ENCODE data around the gene BRD7.
"Not testable (repeated sequence)": the region's sequence is repeated elsewhere in the genome, so short reads cannot be mapped to it uniquely, and the experiment has no call there.

Gene BRD7

DNA sequence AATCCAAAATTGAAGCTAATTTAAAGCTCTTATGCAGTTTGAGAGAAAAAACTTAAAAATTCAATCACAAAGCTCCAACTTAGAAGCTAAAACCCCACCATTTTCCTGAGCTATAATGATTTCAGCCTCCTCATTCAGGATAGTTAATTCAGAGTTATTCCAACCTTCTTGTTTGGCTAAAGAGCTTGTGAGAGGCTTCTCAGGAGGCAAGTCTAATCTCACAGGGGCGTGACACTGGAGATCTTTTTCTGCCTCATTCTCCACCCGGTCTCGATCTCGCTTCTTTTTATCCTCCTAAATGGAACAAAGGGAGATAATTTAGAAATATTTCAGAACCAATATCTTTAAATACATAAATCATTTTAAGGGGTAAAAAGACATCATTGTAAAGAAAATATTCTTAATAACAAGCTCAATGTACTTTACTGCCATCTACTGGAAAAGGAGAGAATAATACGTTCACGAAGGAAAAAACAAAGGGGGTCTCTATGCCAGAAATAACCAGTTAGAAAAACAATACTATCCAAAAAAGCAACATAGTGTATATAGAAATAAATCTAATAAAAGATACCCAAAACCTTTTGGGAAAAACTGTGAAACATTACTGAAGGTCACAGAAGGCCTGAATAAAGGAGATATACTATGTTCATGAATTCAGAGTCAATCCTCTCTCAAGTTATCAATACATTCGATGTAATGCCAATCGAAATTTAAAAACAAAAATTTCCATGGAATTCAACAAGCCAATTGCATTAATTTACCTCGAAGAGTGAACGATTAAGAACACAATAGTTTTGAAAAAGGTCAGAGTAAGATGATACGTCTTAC is 13.9 kb downstream of the BRD7 start:
- peak; percentile 18 for DNase-seq

DNA sequence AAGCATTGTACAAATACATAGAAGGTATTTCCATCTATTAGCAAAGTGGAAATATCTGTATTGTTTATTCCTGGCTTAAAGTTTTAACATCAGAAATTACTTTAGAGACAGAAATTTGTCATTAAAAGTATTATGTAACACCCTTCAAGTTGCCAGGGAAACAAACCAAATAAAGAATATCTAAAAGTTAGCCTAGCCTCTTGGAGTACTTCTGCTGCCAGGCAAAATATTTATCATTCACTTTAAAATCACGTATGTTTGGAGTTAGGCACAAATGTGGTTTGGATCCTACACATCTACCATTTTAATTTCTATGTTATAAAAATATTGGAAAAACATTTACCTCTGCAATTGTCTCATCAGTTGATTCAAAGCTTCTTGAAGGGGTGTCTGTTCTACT is 14.7 kb downstream of the BRD7 start:
- no peak for DNase-seq

DNA sequence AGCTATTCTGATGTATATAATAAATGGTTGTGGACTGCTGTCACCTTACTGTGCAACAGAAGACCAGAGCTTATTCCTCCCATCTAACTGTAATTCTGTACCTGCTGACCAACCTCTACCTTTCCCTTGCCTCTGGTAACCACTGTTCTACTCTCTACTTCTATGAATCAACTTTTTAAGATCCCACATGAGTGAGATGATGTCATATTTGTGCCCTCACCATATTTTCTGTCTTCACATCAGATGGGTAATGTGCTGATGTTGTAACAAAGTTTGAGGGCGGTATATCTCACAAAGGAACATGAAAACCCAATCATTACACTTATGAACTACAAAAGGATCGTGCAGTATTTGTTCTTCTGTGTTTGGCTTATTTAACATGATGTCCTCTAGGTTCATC is 16.8 kb downstream of the BRD7 start:
- DNase-seq = no peak

DNA sequence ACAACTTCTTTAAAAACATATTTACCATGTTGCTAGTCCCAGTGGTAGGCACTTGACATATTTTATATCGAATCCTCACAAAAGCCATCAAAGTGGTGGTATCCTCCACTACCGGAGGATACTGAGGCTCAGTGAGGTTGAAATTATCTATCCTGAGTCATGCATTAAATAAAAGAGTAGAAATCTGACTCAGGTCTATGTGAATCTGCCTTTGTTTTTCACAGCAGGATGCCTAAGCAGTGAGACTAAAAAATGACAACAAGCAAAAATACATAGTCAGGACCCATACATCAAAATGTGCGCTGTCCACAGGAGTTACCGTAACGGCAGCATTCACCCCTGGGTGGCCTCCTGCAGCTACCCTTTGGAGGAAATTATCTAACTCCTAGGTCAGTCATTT is 17.7 kb downstream of the BRD7 start:
- no peak for DNase-seq

DNA sequence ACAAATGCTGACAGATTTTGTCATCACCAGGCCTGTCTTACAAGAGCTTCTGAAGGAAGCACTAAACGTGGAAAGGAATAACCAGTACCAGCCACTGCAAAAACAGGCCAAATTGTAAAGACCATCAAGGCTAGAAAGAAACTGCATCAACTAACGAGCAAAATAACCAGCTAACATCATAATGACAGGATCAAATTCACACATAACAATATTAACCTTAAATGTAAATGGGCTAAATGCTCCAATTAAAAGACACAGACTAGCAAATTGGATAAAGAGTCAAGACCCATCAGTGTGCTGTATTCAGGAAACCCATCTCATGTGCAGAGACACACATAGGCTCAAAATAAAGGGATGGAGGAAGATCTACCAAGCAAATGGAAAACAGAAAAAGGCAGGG is 23.6 kb downstream of the BRD7 start:
- DNase-seq = not testable (repeated sequence)

DNA sequence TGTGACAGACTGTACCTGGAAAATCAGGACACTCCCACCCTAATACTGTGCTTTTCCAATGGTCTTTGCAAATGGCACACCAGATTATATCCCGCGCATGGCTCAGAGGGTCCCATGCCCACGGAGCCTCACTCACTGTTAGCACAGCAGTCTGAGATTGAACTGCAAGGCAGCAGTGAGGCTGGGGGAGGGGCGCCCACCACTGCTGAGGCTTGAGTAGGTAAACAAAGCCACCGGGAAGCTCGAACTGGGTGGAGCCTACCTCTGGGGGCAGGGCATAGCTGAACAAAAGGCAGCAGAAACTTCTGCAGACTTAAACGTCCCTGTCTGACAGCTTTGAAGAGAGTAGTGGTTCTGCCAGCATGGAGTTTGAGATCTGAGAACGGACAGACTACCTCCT is 25.2 kb downstream of the BRD7 start:
- DNase-seq = not testable (repeated sequence)

DNA sequence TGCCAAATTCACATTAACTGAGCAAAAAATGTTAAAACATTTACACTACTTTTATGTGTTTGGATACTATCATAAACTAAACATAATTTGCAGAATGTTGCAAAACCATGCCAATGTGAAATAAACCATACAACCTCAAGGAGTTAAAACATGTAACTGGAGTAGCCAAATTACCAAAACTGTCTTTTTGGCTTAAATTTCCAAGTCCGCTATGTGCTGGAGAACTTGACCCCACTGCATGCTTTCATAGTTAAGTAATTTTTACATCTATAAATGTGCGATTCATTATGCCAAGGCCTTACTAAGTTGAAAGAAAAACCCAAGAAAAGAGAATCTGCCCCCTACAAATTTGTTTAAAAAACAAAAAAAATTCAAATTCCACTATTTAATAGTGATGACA is 28.2 kb downstream of the BRD7 start:
- no peak for DNase-seq

DNA sequence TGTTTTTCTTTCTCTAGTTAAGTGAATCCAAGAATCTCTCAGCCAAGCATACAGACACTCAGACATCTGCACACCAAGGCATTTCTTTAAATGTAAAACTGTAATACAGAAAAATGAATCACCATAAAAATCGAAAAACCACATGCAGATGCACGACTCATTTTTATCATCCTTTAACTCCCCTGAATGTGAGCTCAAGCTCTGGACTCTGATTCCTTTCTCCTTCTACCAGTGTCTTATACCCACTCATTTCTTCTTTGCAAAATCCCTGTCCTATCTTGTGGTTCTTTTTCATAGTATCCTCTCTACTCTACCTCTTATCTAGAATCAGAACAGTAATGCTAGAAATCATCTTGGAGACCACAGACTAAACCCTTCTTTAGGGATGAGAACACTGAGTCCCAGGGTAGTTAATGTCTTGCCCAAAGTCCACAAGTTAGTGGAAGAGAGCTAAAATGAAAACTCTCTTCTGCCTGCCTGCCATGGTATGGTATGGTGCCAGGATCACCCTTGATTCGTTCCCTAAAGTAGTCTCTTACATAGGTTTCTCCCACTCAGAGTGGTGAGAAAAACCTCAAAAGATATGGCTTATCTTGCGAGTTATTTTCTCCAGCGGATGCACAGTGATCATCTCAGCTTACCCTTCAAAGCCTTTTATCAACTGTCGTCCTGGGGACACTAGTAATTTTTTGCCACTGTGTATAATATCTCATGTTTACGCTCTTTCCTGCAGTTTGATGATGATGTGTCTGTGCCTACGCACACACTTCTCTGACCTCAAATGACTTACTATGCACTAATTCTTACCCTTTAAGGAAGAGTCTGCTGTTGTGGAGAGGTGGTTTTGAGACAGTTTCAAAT is 30.2 kb downstream of the BRD7 start:
- DNase-seq = no peak

DNA sequence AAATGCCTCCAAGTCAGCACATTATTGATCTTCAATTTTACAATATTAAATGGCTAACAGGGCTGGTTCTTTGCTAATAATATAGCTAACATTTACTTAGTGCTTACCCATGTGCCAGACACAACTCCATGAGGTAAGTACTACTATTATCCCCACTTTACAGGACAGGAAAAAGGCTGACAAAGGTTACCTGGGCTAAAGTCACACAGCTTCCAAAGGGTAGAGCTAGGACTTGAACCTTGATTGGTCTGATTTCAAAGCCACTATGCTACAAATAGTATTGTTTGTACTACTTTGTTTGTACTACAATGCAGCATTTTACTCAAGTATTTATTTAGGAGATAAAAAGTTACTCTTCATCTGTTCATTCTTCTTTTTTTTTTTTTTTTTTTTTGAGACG is 31.9 kb downstream of the BRD7 start:
- no peak for DNase-seq

DNA sequence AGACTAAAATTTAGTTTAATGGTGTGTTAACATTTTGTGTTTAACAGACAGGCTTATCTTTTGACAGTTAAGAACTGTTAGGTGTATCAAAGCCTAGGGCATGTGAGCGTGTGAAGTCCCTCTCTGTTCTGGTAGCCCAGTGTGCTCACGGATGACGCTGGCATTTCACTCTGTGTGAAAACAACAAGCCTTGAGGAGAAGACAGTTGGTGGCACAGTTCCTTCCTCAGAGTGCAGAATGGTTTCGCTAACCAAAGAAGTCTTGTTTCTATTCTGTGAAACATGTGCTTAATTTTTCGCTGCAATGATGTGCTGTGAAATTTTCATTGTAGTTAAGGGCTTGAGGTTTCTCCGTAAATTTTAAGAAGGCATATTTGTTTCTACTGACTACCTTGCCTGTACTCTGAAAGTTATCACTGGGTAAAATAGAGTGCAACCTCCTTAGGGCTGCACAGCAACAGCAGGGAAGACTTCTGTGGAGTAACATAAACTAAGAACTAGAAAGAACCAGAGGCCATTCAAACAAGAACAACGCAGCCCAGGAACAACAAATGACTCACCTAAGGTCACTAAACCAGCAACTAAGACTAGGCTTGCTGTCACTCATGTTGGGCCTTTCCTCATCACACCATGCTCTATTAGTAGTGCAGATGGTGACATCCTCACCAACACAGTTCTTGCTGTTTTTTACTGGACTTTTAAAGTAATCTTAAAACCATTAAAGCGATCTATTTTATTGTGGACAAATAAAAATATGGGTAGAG is 33.4 kb downstream of the BRD7 start:
- no peak for DNase-seq

DNA sequence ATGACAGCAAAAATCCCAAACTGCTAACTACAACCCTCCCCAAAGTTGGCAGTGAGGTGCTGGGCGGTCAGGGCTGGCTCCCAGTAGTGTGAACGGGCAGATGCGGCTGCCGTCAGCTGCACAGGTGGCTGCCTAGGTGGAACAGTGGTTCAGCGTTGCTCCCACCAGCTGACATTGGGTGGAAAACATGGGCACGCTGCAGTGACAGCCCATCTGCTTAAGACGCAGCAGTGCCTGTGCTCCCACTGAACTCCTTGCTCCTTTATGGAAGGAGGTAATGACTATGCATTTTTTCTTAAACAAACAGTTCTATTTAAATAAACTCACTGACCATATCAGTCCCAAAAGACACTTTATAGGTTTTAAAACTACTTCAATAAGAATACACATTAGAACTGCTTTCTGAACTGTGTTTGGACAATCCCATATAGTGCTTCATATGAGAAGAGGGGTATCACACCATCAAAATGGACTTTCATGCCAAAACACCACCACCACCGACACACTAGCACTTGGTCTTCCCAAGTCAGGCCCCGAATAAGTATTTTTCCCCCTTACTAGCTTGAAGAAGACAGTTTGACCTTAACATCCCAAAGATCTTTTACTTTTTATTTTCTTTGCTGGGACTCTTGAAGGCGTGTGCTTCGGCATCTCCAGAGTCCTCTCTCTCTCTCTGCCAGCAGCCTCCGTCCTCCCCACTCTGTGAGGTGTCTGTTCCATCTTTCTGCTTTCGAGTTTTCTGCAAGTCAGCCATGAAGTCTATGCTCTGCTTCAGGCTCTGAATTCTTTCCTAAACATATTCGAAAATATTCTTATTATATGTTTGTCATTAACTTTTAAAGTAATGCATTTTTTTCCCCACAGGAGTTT is 34.4 kb downstream of the BRD7 start:
- no peak for DNase-seq

DNA sequence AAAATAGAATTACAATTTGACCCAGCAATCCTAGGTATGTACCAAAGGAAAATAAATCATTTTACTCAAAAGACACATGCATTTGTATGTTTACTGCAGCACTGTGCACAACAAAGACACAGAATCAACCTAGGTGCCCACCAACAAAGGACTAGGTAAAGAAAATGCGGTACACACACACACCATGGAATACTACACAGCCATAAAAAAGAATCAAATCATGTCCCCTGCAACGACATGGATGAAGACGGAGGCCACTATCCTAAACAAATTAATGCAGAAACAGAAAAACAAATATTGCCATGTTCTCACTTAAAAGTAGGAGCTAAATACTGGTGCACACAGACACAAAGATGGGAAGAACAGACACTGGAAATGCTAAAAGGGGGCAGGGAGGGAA is 36.2 kb downstream of the BRD7 start:
- no peak for DNase-seq

DNA sequence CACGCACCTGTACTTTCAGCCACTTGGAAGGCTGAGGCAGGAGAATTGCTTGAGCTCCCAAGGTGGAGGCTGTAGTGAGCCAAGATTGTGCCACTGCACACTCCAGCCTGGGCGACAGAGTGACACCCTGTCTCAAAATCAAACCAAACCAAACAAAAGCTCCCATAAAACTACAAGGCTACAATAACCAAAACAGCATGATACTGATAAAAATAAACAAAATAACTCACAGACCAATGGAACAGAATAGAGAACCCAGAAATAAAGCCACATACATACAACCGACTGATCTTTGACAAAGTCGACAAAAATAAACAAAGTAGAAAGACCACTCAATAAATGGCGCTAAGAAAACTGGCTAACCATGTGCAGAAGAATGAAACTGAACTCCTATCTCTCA is 37.2 kb downstream of the BRD7 start:
- DNase-seq = no peak

DNA sequence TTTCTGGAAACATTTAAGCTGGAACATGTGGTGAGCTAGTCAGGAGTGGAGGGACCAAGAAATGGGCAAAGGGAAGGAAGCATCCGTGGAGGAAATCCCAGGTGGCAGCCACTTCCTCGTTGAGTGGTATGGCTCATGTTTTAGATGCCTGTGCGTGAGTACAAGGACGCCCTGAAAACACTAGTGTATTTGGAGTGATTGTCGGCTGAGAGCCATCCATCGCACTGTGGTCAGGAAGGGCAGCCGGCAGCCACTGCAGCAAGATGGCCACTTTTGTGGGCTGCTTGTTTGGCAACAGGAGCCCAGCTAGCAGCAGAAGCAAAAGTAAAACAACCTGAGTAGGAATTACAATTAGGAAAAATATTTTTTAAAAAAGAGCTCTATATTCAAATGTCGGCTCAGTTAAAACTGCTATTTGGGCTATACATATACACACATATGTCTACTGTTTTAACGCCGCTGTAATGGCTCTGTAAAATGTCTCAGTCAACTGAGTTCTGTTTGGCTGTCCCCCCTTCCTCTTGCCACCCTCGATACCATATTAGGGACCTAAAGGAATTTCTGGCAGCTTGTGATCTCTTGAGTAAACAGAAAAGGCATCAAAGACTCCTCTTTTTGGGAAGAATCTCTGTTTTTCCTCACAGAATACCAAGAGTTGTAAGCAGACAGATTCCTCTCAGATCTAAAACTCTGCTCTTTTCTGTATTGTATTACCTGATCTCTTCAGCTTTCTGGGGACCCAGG is 39.2 kb downstream of the BRD7 start:
- no peak for DNase-seq

DNA sequence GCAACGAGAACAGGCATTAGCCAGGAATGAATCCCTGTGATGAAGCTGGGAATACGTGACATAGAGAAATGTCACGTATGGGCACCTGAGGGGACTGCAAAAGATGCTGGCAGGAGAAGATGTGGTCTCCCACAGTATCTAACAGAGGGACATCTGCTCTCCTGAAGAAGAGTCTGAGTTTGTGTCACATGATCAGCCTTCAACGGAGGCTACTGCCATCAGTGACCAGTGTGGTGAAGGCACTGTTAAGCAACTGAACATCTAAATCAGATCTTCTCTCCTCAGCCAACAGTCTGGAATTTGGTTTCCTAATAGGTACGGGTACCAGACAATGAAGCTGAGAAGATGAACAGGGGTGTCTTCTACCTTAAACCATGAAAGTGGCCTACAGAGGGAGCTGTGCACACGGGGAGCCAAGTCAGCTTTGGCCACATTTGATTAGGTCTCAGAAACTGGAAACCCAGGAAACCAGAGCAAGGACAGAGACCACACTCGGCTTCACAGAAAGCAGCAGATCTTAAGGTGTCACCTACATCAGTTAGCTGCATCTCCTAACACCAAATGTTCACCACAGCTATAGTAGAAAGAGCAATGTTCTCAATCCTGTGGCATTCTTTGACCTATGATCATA is 41.8 kb downstream of the BRD7 start:
- DNase-seq = no peak

DNA sequence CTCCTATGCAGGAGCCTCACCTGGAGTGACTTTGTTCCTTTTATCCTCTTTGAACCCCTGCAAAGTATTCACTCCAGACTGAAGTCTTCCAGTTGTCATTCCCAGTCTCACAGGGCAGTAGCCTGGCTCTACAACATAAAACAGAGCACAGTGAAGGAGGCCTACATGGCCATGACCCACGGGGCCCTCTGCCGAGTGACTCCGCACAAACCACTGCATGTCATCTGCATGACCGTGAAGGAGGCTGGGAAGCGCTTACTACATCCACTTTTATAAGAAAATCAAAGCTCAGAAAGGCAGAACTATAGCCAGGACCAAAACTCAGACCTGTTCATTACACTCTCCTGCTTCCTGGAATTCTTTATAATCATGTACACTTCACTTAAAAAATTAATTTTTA is 42.5 kb downstream of the BRD7 start:
- DNase-seq = no peak

DNA sequence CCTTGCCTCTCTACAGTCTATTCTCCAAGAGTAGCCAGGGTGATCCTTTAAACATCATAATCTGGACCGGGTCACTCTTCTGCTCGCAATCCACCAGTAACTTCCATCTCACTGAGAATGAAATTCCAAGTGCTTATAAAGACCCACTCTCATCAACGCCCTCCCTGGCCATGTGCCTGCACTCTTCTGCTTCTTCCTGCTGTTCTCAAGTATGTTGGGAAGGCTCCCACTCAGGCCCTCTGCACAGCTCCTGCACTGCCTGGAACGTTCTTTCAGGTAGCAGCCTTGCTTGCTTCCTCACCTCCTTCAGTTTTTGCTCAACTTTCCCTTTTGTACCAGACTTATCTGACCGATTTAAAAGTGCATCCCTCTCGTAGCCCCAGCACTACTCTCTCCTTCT is 44.4 kb downstream of the BRD7 start:
- DNase-seq = no peak

DNA sequence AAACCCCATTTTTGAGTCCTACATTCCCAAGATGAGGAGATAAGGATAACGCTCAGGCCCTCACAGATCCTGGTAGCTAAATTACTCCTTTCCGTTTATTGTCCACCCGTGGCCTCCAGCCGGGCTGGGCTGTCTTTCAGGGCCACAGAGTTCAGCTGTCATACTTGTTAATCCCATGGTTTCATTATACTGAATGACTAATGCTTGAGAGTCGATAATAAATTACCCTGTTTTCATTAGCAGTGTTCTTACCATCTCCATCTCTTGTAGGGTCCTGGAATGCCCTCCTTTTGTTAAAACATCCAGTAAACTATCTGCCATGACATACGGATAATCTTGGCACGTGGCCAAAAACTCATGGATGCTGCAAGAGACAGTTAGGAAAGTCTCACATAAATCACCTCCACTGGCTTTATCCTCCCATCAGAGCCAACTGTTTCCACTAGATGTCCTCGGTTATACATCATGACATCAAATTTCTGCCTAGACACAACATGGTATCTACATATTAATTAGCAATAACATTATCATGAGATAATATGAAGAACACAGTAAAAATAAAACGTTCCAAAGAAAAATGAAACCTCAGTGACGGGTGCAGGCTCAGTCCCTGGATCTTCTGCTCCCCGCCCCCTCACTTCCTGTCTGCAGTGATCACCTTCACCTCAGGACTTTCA is 45.3 kb downstream of the BRD7 start:
- DNase-seq = peak; percentile 62

DNA sequence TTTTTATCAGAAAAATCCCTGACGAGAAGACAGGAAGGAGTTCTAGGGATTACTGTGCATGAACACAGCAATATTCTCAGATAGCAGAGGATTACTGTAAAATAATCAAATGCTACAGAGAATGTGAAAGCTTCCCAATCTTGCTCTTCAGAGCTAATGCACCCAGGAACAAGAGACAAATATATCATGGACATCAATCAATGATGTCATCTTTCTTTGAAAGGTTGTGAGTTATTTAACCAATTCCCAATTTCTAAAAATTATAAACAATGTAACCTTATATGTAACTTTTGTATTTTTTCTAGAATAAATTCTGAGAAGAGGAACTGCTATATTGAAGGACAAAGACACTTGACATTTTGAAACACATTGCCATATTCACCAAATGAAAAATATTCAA is 46.5 kb downstream of the BRD7 start:
- DNase-seq = no peak

DNA sequence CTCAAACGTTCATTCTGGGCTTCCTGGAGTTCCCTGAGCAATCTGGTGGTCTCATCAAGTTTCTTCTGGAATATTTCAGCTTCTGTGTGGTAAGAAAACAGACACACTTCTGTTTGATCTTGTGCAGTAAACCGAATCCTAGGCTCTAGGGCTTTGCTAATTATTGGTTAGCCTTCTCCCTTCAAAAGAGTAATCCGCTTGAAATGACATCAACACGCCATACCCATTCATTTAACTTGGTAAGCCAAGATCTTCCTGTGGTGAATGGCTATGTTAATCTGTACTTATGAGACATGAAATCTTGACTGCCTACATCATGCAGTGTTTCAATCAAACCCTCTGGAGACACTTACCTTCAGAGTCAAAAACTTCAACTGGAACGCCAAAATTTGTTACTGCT is 48.5 kb downstream of the BRD7 start:
- DNase-seq = peak; percentile 22
